ENCODE results near the gene STX8.

DNA sequence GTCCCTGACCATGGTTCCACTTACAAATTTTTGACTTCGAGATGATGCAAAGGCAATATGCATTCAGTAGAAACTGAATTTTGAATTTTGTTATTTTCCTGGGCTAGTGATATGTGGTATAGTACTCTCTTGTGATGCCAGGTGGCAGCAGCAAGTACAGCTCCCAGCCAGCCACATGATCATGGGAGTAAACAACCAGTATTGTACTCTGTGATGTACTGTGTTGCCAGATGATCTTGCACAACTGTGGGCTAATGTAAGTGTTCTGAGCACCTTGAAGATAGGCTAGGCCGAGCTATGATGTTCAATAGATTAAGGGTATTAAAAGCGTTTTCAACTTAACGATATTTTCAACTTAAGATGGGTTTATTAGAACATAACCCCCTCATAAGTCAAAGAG is 250.8 kb downstream of the STX8 start:
- TF ChIP-seq POLR2AphosphoS5 (IDR thresholded peaks at IDR 0.05) (no peak), CTCF (IDR thresholded peaks at IDR 0.05) (no peak), POLR2A (IDR thresholded peaks at IDR 0.05) (no peak), EP300 (IDR thresholded peaks at IDR 0.05) (no peak)

All from stomach (tissue), 4 donors.